GM23338 (cell line): ENCODE measurements around the gene GLCCI1.

ENCODE experiments used
- CREB1 ChIP-seq: fragments of 250-450 bp; sonication (Bioruptor Pico); IDR thresholded peaks from 2 replicates; pipeline ENCODE4 v1.5.0; 2020; ENCODE audit warnings: low read depth, mild to moderate bottlenecking, moderate library complexity
- CTCF ChIP-seq, 2 experiments: fragments of 200-600 bp in 1 of 2; sonication (generic) in 1 of 2; conservative IDR thresholded peaks; 2 replicates each; pipeline versions ENCODE4 v1.5.1 to v1.6.1; 2016 to 2017; ENCODE audit warnings: antibody characterized with exemption in 2 of 2, low read depth in 2 of 2, mild to moderate bottlenecking in 2 of 2, moderate library complexity in 1 of 2
- EZH2 ChIP-seq: fragments of 200-600 bp; sonication (generic); IDR thresholded peaks from one replicate; pipeline ENCODE4 v1.8.0; 2017; ENCODE audit warnings: antibody characterized with exemption, mild to moderate bottlenecking, low read depth; ENCODE audit not compliant: unreplicated experiment
- EZH2phosphoT487 ChIP-seq: fragments of 200-600 bp; sonication (generic); IDR thresholded peaks from one replicate; pipeline ENCODE4 v1.8.1; 2018; ENCODE audit warnings: antibody characterized with exemption; ENCODE audit not compliant: unreplicated experiment
- POLR2AphosphoS5 ChIP-seq: IDR thresholded peaks from 2 replicates; pipeline ENCODE4 v1.6.1; 2016; ENCODE audit warnings: antibody characterized with exemption, low read depth
- ZNF331 ChIP-seq: fragments of 250-450 bp; sonication (Bioruptor Pico); IDR thresholded peaks from 2 replicates; pipeline ENCODE4 v1.5.0; 2020; ENCODE audit warnings: low read depth, mild to moderate bottlenecking, moderate library complexity
- TF ChIP-seq, protein P1 (sequence below): IDR thresholded peaks from one replicate; pipeline ENCODE4 v1.6.1; 2018; ENCODE audit warnings: antibody characterized with exemption; ENCODE audit not compliant: unreplicated experiment

- TF ChIP-seq CTCF (conservative IDR thresholded peaks at IDR 0.05; ENCODE audit: low read depth in 2 of 2) (no peak), EZH2phosphoT487 (no peak), POLR2AphosphoS5 (no peak), CREB1 (CRISPR knock-in tag) (no peak), ZNF331 (CRISPR knock-in tag) (no peak), EZH2 (no peak)
- TF ChIP-seq, protein P1, sequence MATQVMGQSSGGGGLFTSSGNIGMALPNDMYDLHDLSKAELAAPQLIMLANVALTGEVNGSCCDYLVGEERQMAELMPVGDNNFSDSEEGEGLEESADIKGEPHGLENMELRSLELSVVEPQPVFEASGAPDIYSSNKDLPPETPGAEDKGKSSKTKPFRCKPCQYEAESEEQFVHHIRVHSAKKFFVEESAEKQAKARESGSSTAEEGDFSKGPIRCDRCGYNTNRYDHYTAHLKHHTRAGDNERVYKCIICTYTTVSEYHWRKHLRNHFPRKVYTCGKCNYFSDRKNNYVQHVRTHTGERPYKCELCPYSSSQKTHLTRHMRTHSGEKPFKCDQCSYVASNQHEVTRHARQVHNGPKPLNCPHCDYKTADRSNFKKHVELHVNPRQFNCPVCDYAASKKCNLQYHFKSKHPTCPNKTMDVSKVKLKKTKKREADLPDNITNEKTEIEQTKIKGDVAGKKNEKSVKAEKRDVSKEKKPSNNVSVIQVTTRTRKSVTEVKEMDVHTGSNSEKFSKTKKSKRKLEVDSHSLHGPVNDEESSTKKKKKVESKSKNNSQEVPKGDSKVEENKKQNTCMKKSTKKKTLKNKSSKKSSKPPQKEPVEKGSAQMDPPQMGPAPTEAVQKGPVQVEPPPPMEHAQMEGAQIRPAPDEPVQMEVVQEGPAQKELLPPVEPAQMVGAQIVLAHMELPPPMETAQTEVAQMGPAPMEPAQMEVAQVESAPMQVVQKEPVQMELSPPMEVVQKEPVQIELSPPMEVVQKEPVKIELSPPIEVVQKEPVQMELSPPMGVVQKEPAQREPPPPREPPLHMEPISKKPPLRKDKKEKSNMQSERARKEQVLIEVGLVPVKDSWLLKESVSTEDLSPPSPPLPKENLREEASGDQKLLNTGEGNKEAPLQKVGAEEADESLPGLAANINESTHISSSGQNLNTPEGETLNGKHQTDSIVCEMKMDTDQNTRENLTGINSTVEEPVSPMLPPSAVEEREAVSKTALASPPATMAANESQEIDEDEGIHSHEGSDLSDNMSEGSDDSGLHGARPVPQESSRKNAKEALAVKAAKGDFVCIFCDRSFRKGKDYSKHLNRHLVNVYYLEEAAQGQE, result no peak
Observed at GRCh38 chr7:7972128-7972527, 3.5 kb downstream of the GLCCI1 start.
